SK-N-SH (cell line): ENCODE measurements around the gene VCAN. TPM values are rescaled to one million over a fixed set of nuclear protein-coding genes. Genes with fewer than 3 reads are reported as not detected.
A peak's percentile ranks its signal among the peaks of the same experiment; 100 is the strongest.
"Not testable (repeated sequence)": the region's sequence is repeated elsewhere in the genome, so short reads cannot be mapped to it uniquely, and the experiment has no call there.

Experiments
- CTCF ChIA-PET: fragments of 300-600, 350-600 bp; formaldehyde crosslinking; extraction: SDS; loops from one replicate; lab custom pipeline; 2021; lab: Yijun Ruan, JAX
- POLR2A ChIA-PET: fragments of 350-600 bp; sonication (Branson Sonifier 250); formaldehyde crosslinking; extraction: SDS; loops from one replicate; lab custom pipeline; 2020; ENCODE audit warnings: antibody characterized with exemption, inconsistent platforms; lab: Yijun Ruan, JAX
- DNase-seq: peaks from one replicate; pipeline ENCODE4 v3.0.0; 2012
- H2AFZ ChIP-seq: fragments of 200-600 bp; sonication (generic); 2 replicates; pipeline ENCODE4 v1.8.1; 2016; ENCODE audit warnings: antibody characterized with exemption, mild to moderate bottlenecking, low read depth
- H3F3A ChIP-seq: fragments of 200-600 bp; sonication (generic); replicated peaks from 2 replicates; pipeline ENCODE3; 2016; ENCODE audit warnings: antibody characterized with exemption, mild to moderate bottlenecking; ENCODE audit not compliant: insufficient read depth
- H3K27ac ChIP-seq, 2 experiments: fragments of 200-500 bp in 1 of 2; fragments of 200-600 bp in 1 of 2; sonication (Bioruptor generic) in 1 of 2; sonication (generic), shearing (Covaris generic) in 1 of 2; 2 replicates each; pipeline versions ENCODE4 v1.5.1 to v1.6.1; 2014 to 2016; ENCODE audit warnings: low read depth in 2 of 2, inconsistent platforms in 1 of 2, low read length in 1 of 2, mild to moderate bottlenecking in 1 of 2, mixed read lengths in 1 of 2
- H3K27me3 ChIP-seq: fragments of 200-600 bp; sonication (generic), shearing (Covaris generic); 2 replicates; pipeline ENCODE4 v1.6.1; 2016; ENCODE audit warnings: mixed run types; ENCODE audit not compliant: insufficient read depth
- H3K36me3 ChIP-seq, 2 experiments: fragments of 200-500 bp in 1 of 2; fragments of 200-600 bp in 1 of 2; sonication (Bioruptor generic) in 1 of 2; sonication (generic) in 1 of 2; replicated peaks in 1 of 2; 2 replicates each; pipeline versions ENCODE3 to v1.5.1; 2014 to 2016; ENCODE audit warnings: low read length in 1 of 2, mild to moderate bottlenecking in 1 of 2; ENCODE audit not compliant: insufficient read depth in 2 of 2, control insufficient read depth in 1 of 2
- H3K4me1 ChIP-seq, 2 experiments: fragments of 200-500 bp in 1 of 2; fragments of 200-600 bp in 1 of 2; sonication (Bioruptor generic) in 1 of 2; sonication (generic), shearing (Covaris generic) in 1 of 2; 2 replicates each; pipeline versions ENCODE4 v1.5.1 to v1.6.1; 2014 to 2016; ENCODE audit warnings: low read depth in 1 of 2, low read length in 1 of 2, mixed run types in 1 of 2; ENCODE audit not compliant: insufficient read depth in 2 of 2, control insufficient read depth in 1 of 2
- H3K4me2 ChIP-seq: fragments of 200-600 bp; sonication (generic), shearing (Covaris generic); 2 replicates; pipeline ENCODE4 v1.6.1; 2017; ENCODE audit warnings: mixed run types
- H3K4me3 ChIP-seq, 2 experiments: fragments of 200-500 bp in 1 of 2; fragments of 200-600 bp in 1 of 2; sonication (Bioruptor generic) in 1 of 2; sonication (generic), shearing (Covaris generic) in 1 of 2; 2 replicates each; pipeline versions ENCODE4 v1.5.1 to v1.8.1; 2014 to 2016; ENCODE audit warnings: low read depth in 2 of 2, inconsistent platforms in 1 of 2, low read length in 1 of 2, mild to moderate bottlenecking in 1 of 2, mixed read lengths in 1 of 2, moderate library complexity in 1 of 2
- H3K79me2 ChIP-seq: fragments of 200-600 bp; sonication (generic); 2 replicates; pipeline ENCODE4 v1.8.1; 2017; ENCODE audit warnings: mild to moderate bottlenecking; ENCODE audit not compliant: insufficient read depth
- H3K9ac ChIP-seq: fragments of 200-600 bp; sonication (generic); 2 replicates; pipeline ENCODE4 v1.6.1; 2017; ENCODE audit warnings: mixed run types
- H3K9me2 ChIP-seq: fragments of 200-600 bp; sonication (generic); 2 replicates; pipeline ENCODE4 v1.6.1; 2017; ENCODE audit warnings: mixed run types
- H3K9me3 ChIP-seq: fragments of 200-600 bp; sonication (generic); 2 replicates; pipeline ENCODE4 v1.6.1; 2017; ENCODE audit warnings: mixed run types, mild to moderate bottlenecking, moderate library complexity
- H4K20me1 ChIP-seq: fragments of 200-600 bp; sonication (generic); 2 replicates; pipeline ENCODE4 v1.6.1; 2017; ENCODE audit warnings: mild to moderate bottlenecking, mixed run types; ENCODE audit not compliant: insufficient read depth
- ELF1 ChIP-seq: IDR thresholded peaks from 2 replicates; pipeline ENCODE4 v1.4.0; 2012
- EP300 ChIP-seq, 2 experiments: IDR thresholded peaks; 2 replicates each; pipeline versions ENCODE4 v1.4.0 to v1.6.1; 2012; ENCODE audit warnings: borderline replicate concordance in 1 of 2, low read depth in 1 of 2, low read length in 1 of 2
- JUND ChIP-seq: IDR thresholded peaks from 2 replicates; pipeline ENCODE4 v1.4.0; 2012
- PBX3 ChIP-seq: IDR thresholded peaks from 2 replicates; pipeline ENCODE4; 2012
- RAD21 ChIP-seq: IDR thresholded peaks from 2 replicates; pipeline ENCODE4 v1.6.1; 2012; ENCODE audit warnings: mild to moderate bottlenecking, low read length
- RCOR1 ChIP-seq: fragments of 150-350 bp; IDR thresholded peaks from 2 replicates; pipeline ENCODE4 v1.6.1; 2017; ENCODE audit warnings: antibody characterized with exemption, low read length
- TAF1 ChIP-seq: IDR thresholded peaks from 2 replicates; pipeline ENCODE4 v1.6.1; 2012; ENCODE audit warnings: low read depth, mild to moderate bottlenecking, low read length, moderate library complexity, borderline replicate concordance
- TCF12 ChIP-seq: IDR thresholded peaks from 2 replicates; pipeline ENCODE4 v1.4.0; 2012
- USF1 ChIP-seq: IDR thresholded peaks from 2 replicates; pipeline ENCODE4 v1.4.0; 2012; ENCODE audit warnings: low read depth, borderline replicate concordance
- YY1 ChIP-seq: IDR thresholded peaks from 2 replicates; pipeline ENCODE4 v1.4.0; 2012; ENCODE audit warnings: low read depth, mild to moderate bottlenecking
- ZBTB33 ChIP-seq: IDR thresholded peaks from 2 replicates; pipeline ENCODE4 v1.4.0; 2012; ENCODE audit warnings: low read depth, borderline replicate concordance
- WGBS: methylation state at CpG from one replicate; pipeline ENCODE4 v1.1.6; 2017; ENCODE audit warnings: low lambda C conversion rate; 5-methylcytosine and 5-hydroxymethylcytosine counted together
- polyA plus RNA-seq, 3 experiments: library from polyadenylated mRNA; depleted of rRNA; stranded (reverse); fragments of >200 nt; gene quantifications; 2 replicates each; pipeline ENCODE4 v1.2.3, GENCODE V29; 2012

The VCAN gene
- polyA plus RNA-seq, 1 of the 3 experiments (the other 2 are of a cell fraction) = 142 TPM

GRCh38 chr5:83434946-83435345 lies 36.6 kb upstream of the VCAN start:
- ChIA-PET CTCF (no interaction called here), POLR2A (no interaction called here)
- Histone ChIP-seq H3F3A (no peaks in the 10 kb centered on the region), H2AFZ (no peak overlapping the region; the same call in 1 of the 2 replicates), H3K79me2 (no peaks in the 10 kb centered on the region), H3K4me1 (no peaks in the 10 kb centered on the region), H3K4me3 (no peak overlapping the region), H3K9me2 (no peaks in the 10 kb centered on the region), H3K36me3 (no peaks in the 10 kb centered on the region), H3K9ac (no peak overlapping the region), H4K20me1 (no peaks in the 10 kb centered on the region), H3K4me2 (no peak overlapping the region), H3K27me3 (no peaks in the 10 kb centered on the region), H3K27ac (peak overlapping the region in 1 of 2 experiments; percentile 10; a peak in 2 of 4 replicates), H3K9me3 (no peaks in the 10 kb centered on the region)
- WGBS = 47% methylated on average over 4 of the region's 4 CpGs
- DNase-seq = no peak
- no peak for TF ChIP-seq USF1
- TF ChIP-seq RAD21 = no peak
- TF ChIP-seq TCF12 = no peak
- TF ChIP-seq TAF1 = no peak
- TF ChIP-seq PBX3 = no peak
- TF ChIP-seq ELF1 = no peak
- no peak for TF ChIP-seq JUND
- no peak for TF ChIP-seq RCOR1

- Histone ChIP-seq H3K9me2 (no peaks in the 10 kb centered on the region), H4K20me1 (no peaks in the 10 kb centered on the region), H2AFZ (no peak overlapping the region), H3K36me3 (no peaks in the 10 kb centered on the region), H3K4me1 (no peaks in the 10 kb centered on the region), H3K4me2 (no peak overlapping the region), H3K9ac (no peak overlapping the region), H3F3A (no peaks in the 10 kb centered on the region), H3K27me3 (no peaks in the 10 kb centered on the region), H3K27ac (no peak overlapping the region), H3K79me2 (no peaks in the 10 kb centered on the region), H3K4me3 (no peak overlapping the region), H3K9me3 (no peaks in the 10 kb centered on the region)
- 89% methylated on average over 6 of the region's 6 CpGs for WGBS
- POLR2A ChIA-PET = no interaction called here
- TF ChIP-seq YY1 (no peak), ZBTB33 (no peak), EP300 (IDR thresholded peaks at IDR 0.05; ENCODE audit: borderline replicate concordance in 1 of 2, low read depth in 1 of 2, low read length in 1 of 2) (no peak), PBX3 (no peak)
- DNase-seq = no peak
- CTCF ChIA-PET = no interaction called here
Observed at GRCh38 chr5:83436276-83436675, 35.3 kb upstream of the VCAN start.

GRCh38 chr5:83437697-83438096 lies 33.8 kb upstream of the VCAN start:
- CTCF ChIA-PET = interaction anchor here (1.5 kb wide), 1 partner anchor 14 kb away, joined by 3 read pairs; no protein-coding TSS in a partner anchor

More at GRCh38 chr5:83437697-83438096, 33.8 kb upstream of the VCAN start:
- H3K9me2 ChIP-seq, H3K27ac ChIP-seq, H3K36me3 ChIP-seq, H3K4me2 ChIP-seq, H3K4me1 ChIP-seq, DNase-seq, H4K20me1 ChIP-seq, H3K9me3 ChIP-seq, H3F3A ChIP-seq, H3K27me3 ChIP-seq, H3K9ac ChIP-seq, H3K79me2 ChIP-seq, H2AFZ ChIP-seq, POLR2A ChIA-PET, H3K4me3 ChIP-seq: not testable (repeated sequence)
- 95% methylated on average over 17 of the region's 17 CpGs for WGBS
